GM19438 (cell line): Measurements from ENCODE around the gene NPAT.

ENCODE experiments used
- ATAC-seq: cut with Tn5 transposase; IDR thresholded peaks from one replicate; pipeline ENCODE4 v1.9.1; 2021; ENCODE audit warnings: low read depth; ENCODE audit not compliant: unreplicated experiment

NPAT gene

DNA sequence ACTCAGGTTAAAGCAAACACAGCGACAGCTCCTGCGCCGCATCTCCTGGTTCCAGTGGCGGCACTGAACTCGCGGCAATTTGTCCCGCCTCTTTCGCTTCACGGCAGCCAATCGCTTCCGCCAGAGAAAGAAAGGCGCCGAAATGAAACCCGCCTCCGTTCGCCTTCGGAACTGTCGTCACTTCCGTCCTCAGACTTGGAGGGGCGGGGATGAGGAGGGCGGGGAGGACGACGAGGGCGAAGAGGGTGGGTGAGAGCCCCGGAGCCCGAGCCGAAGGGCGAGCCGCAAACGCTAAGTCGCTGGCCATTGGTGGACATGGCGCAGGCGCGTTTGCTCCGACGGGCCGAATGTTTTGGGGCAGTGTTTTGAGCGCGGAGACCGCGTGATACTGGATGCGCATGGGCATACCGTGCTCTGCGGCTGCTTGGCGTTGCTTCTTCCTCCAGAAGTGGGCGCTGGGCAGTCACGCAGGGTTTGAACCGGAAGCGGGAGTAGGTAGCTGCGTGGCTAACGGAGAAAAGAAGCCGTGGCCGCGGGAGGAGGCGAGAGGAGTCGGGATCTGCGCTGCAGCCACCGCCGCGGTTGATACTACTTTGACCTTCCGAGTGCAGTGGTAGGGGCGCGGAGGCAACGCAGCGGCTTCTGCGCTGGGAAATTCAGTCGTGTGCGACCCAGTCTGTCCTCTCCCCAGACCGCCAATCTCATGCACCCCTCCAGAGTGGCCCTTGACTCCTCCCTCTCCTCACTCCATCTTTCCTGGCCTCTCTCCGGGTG, at the start of gene NPAT, which contains the start of gene ATM:
NPAT (minus strand) TSS at position 65 of the 774 bp plus-strand sequence. CDS start 102 bp downstream, outside the sequence.
ATM (plus strand) TSS at position 494 of the 774 bp plus-strand sequence. CDS start 4,558 bp downstream, outside the sequence.
- ATAC-seq, result peak; percentile 70

DNA sequence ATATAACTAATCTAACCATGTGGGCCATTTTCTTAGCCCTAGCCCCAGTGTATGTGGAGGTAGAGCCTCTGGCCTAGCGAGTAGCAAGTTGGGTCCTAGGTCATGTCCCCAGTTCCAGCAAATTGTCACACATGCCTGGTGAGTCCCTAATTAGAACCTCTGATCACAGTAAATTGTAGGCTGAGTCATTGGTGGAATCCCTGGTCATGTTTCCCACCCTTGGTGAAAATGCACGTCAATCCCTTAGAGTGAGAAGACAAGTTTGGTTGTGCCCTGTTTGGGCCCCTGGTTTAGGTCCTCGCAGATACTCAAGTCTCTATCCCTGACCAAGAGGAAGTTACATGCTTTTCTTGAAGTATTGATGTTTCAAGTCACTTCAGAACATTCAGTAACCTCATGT, 47.1 kb upstream of the NPAT start:
- ATAC-seq, result no peak

DNA sequence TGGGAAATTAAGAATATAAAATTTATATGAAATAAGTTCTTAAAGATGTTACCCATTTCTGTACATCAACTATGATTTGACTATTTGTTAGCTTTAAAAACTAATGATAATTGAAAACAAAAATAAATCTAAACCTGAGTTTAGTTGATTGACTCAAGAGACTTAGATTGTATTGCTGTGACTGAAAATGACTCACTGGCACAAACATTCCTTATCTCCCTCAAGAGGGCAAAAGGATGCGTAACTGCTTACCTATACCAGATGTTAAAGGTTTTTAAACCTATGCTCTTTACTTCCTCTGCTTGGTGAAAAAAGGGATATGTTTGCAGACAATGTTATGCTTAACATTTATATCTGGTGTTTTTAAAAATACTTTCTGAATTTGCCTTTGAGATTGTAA, 30.7 kb upstream of the NPAT start:
- ATAC-seq, result no peak

DNA sequence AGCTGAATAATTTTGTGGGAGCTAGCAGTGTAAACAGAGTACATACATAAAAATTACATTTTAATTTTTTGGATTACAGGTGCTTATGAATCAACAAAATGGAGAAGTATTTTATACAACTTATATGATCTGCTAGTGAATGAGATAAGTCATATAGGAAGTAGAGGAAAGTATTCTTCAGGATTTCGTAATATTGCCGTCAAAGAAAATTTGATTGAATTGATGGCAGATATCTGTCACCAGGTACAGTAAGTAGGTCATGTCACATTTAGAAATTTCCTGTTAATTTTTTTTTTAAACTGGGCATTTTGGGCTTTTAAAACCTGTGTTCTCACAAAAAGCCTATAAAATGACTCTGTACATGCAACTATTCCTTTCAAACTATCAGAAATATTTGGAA, 24.4 kb upstream of the NPAT start:
- no peak for ATAC-seq

- no peak for ATAC-seq
These were observed 23.9 kb upstream of the NPAT start for GRCh38 chr11:108246308-108246707.

- ATAC-seq, result no peak
These were observed 20.0 kb upstream of the NPAT start for GRCh38 chr11:108242422-108242821.

DNA sequence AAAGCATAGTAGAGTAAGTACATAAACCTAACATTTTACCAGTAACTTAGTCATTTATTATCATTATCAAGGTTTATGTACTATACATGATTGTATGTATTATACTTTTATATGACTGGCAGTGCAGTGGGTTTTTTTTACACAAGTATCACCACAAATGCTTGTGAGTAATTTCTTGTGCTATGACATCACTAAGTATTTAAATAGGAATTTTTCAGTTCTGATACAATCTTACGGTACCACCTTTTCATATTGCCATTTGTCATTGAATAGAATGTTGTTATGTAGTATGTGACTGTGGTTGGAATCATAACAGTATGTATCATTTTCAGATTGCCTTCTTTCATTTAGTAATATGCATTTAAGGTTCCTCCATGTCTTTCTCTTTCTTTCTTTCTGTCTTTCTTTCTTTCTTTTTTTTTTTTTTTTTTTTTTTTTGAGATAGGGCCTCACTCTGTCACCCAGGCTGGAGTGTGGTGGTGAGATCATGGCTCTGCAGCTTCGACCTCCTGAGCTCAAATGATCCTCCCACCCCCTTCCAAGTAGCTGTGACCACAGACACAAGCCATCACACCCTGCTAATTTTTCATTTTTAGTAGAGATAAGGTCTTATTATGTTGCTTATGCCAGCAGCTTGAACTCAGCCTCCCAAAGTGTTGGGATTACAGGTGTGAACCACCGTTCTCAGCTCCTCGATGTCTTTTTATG, 19.0 kb upstream of the NPAT start:
- ATAC-seq, result no peak

DNA sequence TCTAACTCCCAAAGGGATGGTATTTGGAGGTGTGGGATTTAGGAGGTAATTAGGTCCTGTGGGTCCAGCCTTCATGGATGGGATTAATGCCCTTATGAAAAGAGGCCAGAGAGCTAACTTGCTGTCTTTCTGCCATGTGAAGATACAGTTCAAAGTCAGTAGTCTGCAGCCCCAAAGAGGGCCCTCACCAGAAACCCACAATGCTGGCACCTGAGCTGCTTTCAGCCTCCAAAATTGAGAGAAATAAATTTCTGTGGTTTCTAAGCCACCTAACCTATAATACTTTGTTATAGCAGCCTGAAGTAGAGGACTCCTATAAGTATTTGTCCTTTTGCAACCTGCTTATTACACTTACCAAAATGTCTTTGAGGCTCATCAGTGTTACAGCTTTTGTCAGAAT, 16.6 kb upstream of the NPAT start:
- ATAC-seq, result no peak

- ATAC-seq, result peak; percentile 57
These were observed 14.6 kb upstream of the NPAT start for GRCh38 chr11:108237058-108237481.

- ATAC-seq, result no peak
These were observed 13.2 kb upstream of the NPAT start for GRCh38 chr11:108235633-108236032.

GRCh38 chr11:108235192-108235591, 12.8 kb upstream of the NPAT start:
- ATAC-seq, result no peak

DNA sequence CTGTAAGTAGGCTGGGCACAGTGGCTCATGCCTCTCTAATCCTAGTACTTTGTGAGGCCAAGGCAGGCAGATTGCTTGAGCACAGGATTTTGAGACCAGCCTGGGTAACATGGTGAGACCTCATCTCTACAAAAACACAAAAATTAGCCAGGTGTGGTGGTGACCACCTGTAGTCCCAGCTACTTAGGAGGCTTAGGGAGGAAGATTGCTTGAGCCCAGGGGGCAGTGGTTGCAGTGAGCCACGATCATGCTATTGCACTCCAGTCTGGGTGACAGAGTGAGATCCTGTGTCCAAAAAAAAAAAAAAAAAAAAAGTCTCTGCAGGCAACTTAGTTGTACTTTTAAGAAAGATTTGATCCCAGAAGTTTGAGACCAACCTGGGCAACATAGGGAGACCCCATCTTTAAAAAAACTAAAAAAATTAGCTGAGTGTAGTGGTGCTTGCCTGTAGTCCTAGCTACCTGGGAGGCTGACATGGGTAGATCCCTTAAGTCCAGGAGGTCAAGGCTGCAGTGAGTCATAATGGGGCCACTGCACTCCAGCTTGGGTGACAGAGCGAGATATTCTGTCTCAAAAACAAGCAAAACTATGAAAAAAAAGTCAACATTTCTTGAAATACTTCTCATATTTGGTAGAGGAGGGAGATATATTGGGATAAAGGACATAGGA, 11.0 kb upstream of the NPAT start:
- no peak for ATAC-seq

DNA sequence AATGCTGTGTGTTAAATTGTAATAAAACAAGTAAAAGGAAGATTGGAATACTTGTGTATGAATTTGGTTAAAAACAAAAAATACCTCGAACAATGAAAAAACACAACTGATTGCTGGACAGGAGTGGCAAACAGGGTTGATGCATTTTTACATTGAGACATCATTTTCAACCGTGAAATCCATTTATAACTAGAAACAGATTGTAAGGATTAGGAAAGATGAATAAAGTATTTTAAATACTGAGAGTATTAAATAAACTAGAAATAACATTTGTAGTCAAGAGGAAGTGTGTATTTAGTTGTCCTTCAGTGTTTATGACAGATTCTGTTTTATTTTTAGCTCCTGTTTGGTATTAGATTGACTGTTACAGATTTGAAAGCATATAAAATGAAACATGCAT, 5.8 kb upstream of the NPAT start:
- ATAC-seq, result no peak

GRCh38 chr11:108226036-108226435, 3.6 kb upstream of the NPAT start:
- no peak for ATAC-seq

- no peak for ATAC-seq
These were observed 2.7 kb upstream of the NPAT start for GRCh38 chr11:108224911-108225786.

DNA sequence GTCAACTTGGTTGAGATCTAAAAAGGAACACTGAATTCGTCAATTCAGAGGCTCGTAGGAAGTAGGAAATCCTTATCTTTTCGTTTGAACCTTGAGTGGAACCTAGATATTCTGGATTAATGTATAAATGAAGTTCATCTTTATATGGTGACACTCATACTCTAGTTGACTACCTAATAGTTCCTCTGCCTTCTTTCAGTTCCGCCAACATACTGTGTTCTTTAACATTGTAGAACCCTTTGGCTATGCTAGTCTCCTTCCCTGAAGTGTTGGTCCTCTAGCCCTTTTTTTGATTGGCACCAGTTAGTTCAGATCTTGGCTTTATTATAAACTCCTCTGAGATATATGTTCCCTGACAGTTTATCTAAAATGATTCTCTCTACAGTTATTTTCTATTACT, 1.9 kb upstream of the NPAT start:
- ATAC-seq, result no peak

GRCh38 chr11:108223348-108224149, 1.1 kb upstream of the NPAT start:
- ATAC-seq, result peak; percentile 25

- peak; percentile 0 for ATAC-seq
These were observed 396 bp downstream of the NPAT start for GRCh38 chr11:108221911-108222573.

DNA sequence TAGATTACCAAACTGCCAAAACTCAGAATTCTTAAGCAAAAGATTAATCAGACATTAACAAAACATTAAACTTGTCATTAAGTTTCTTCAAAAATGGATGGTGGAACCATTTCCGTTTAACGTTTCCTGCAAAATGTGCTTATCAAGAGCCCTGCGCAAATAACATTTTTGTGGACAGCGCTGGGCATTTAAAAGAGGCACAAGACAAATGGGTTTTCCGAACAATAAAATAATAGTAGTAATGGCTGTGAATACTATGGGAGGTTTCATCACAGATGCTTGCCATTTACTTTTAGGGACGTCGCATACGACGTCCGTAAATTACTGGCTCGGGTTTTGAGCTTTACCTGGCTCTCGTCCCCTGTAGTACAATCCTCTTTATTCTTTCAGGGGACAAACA, 1.1 kb downstream of the NPAT start:
- no peak for ATAC-seq
